GM10266 (cell line): ENCODE results near the gene RPH3AL.

Experiments used
- DNase-seq: peaks from one replicate; pipeline ENCODE4 v3.0.0; 2012; ENCODE audit errors: extremely low spot score
- CTCF ChIP-seq: IDR thresholded peaks from 2 replicates; pipeline ENCODE4 v1.5.1; 2012; ENCODE audit warnings: mild to moderate bottlenecking, low read depth; ENCODE audit not compliant: control insufficient read depth, insufficient read depth; ENCODE audit errors: missing control alignments

Gene RPH3AL

GRCh38 chr17:393806-394717 lies 41.5 kb upstream of the RPH3AL start:
- TF ChIP-seq CTCF = no peak
- DNase-seq = no peak

- DNase-seq = no peak
- TF ChIP-seq CTCF = no peak
These were observed 39.2 kb upstream of the RPH3AL start for GRCh38 chr17:391850-392249.

DNA sequence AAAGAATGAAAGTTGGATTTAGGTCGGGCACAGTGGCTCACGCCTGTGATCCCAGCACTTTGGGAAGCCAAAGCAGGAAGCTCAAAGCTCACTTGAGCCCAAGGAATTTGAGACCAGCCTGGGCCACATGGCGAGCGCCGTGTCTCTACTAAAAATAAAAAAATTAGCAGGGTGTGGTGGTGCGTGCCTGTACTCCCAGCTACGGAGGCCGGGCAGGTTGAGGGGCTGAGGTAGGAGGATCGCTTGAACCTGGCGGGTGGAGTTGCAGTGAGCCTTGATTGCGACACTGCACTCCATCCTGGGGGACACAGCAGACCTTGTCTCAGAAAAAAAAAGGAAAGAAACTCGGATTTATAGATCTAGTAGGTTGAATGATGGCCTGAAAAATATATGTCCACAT lies 37.4 kb upstream of the RPH3AL start:
- no peak for TF ChIP-seq CTCF
- DNase-seq = no peak

- no peak for TF ChIP-seq CTCF
- no peak for DNase-seq
These were observed 35.5 kb upstream of the RPH3AL start for GRCh38 chr17:388087-388486.

- peak; percentile 94 for DNase-seq
- TF ChIP-seq CTCF = peak; percentile 78
These were observed 33.7 kb upstream of the RPH3AL start for GRCh38 chr17:386141-386876.

DNA sequence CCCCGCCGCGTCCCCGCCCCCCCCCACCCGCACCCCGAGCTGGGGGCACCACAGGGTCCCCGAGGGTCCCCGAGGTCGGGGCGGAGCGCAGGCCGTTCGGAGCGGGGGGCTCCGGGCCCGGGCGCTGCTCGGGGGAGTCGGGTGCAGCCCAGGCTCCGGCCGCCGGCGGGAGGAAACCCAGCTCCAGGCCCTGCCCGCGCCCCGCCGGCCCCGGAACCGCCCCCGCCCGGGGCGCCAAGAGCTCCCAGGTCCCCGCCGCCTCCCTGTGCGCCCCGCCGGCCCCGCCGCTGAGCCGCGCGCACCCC lies 33.2 kb upstream of the RPH3AL start:
- TF ChIP-seq CTCF = no peak
- DNase-seq = no peak
